ENCODE data around the gene GNAI2.

Gene GNAI2

DNA sequence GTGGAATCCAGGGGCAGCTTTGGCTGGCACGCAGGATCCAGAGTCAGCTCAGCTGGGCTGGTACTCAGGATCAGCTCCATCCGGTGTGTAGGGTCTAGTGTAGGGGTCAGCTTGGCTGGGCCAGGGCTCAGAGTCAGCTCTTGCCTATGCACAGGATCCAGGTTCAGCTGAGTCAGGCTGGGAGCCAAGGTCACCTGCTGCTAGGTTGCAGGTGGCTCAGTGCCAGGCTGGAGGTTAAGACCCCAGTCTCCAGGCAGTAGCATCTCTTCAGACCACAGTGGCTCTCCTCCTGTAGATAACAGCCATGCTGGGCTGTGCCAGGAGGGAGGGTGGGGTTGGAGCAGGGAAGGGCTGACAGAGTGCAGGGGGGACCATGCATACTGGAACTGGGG lies 61.4 kb downstream of the GNAI2 start:
- H3K27ac ChIP-seq (ENCODE audit: poor library complexity, severe bottlenecking), result no peak overlapping the region
- no peak for ATAC-seq (ENCODE audit: low read depth)
- H3K27me3 ChIP-seq (ENCODE audit: insufficient read depth, poor library complexity, severe bottlenecking), result no peaks in the 10 kb centered on the region
- no peak overlapping the region for H3K4me3 ChIP-seq (ENCODE audit: severe bottlenecking)
- H3K36me3 ChIP-seq (ENCODE audit: low read depth), result no peaks in the 10 kb centered on the region
- DNase-seq (ENCODE audit: low spot score), result no peak
- H3K9me3 ChIP-seq (ENCODE audit: severe bottlenecking), result no peaks in the 10 kb centered on the region
- H3K4me1 ChIP-seq (ENCODE audit: insufficient read depth, poor library complexity, severe bottlenecking), result peaks cover 9% of the 10 kb centered on the region
- TF ChIP-seq, protein P1, sequence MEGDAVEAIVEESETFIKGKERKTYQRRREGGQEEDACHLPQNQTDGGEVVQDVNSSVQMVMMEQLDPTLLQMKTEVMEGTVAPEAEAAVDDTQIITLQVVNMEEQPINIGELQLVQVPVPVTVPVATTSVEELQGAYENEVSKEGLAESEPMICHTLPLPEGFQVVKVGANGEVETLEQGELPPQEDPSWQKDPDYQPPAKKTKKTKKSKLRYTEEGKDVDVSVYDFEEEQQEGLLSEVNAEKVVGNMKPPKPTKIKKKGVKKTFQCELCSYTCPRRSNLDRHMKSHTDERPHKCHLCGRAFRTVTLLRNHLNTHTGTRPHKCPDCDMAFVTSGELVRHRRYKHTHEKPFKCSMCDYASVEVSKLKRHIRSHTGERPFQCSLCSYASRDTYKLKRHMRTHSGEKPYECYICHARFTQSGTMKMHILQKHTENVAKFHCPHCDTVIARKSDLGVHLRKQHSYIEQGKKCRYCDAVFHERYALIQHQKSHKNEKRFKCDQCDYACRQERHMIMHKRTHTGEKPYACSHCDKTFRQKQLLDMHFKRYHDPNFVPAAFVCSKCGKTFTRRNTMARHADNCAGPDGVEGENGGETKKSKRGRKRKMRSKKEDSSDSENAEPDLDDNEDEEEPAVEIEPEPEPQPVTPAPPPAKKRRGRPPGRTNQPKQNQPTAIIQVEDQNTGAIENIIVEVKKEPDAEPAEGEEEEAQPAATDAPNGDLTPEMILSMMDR (IDR thresholded peaks at IDR 0.05; ENCODE audit: poor library complexity, severe bottlenecking), result no peak

DNA sequence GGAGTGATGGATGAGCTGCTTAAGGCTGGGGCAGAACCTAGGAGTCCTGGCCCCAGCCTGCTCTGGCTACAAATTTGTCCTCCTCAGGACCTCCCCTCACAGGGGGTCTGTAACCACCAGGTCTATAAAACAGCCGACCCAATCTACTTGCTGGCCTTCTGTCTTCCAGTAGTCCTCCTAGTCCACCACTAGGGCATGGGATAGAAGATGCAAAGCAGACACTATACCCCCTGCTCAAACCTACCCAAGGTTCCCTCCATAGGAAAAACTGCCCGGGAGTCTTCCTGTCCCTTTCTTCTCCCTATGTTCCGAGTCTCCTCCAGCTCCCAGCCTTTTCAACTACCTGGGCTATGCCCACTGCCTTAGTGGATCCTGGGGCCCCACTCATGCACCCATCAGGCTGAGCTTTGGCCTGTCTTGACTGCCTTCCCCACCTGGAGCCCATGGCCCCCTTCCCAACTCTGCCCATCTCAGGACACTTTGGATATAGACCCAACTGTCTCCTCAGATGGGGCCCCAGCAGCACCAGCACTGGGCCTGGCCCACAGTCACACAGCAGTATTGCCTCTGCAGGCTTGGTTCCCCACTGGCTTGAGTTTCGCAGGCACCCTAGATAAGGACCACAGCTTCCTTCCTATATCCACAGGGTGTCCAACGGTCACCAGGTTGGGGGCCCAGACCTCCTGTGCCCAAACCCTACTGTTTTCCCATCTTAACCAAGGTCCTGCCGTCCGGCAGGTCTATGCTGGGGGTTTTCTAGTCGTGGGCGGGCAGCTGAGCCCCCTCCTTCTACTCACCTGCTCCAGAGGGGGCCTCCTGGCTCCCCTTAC lies 62.1 kb downstream of the GNAI2 start:
- no peaks in the 10 kb centered on the region for H3K27me3 ChIP-seq (ENCODE audit: insufficient read depth, poor library complexity, severe bottlenecking)
- peak overlapping the region; percentile 63 for H3K4me3 ChIP-seq (ENCODE audit: severe bottlenecking)
- TF ChIP-seq, protein P1 (IDR thresholded peaks at IDR 0.05; ENCODE audit: poor library complexity, severe bottlenecking), result no peak
- ATAC-seq (ENCODE audit: low read depth), result no peak
- no peaks in the 10 kb centered on the region for H3K9me3 ChIP-seq (ENCODE audit: severe bottlenecking)
- H3K27ac ChIP-seq (ENCODE audit: poor library complexity, severe bottlenecking), result peak overlapping the region; percentile 95
- H3K36me3 ChIP-seq (ENCODE audit: low read depth), result no peaks in the 10 kb centered on the region
- no peak for DNase-seq (ENCODE audit: low spot score)
- peaks cover 9% of the 10 kb centered on the region for H3K4me1 ChIP-seq (ENCODE audit: insufficient read depth, poor library complexity, severe bottlenecking)

DNA sequence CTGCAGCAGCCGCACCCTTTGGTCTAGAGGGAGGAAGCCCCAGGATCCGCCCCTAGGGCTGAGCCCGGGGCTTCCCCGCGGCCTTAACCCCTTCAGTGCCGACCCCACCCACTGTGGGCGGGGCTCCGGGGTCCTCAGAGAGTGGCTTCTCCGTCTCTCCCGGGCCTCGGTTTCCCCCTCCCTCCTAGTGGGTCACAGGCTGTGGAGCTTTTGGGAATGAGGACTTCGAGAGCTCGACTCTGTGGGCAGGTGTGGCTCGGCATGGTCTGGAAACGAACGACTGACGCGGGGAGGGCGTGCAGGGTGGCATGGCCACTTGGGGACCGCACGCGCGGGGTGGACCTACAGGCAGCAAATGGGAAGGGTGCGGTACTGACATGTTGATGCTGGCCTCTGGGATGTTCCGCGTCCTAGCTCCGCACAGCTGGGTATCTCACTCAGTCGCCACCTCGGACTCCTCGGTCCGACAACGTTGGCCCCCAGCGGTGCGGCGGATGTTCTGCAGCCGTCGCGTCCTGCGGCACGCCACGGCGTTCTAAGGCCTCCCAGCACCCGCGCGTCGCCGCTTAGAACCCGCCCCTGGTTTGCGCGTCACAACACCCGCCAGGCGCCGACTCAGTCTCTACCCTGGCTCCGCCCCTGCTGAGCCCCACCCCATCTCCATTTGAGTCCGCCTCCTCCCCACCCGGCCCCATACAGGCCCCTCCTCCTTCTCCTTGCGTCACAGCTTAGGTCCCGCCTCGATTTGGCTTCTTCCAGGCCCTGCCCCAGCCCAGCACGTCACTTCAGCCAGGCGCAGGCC lies 63.0 kb downstream of the GNAI2 start, which contains the start of the genes HYAL3 and NAA80:
Gene HYAL3, minus strand, starts transcription at position 570 of the 802 bp plus-strand sequence. CDS start 3,803 bp downstream, outside the sequence.
Gene NAA80, minus strand, starts transcription at position 570 of the 802 bp plus-strand sequence. CDS start 1,942 bp downstream, outside the sequence.
- Histone ChIP-seq H3K27me3 (ENCODE audit: insufficient read depth, poor library complexity, severe bottlenecking) (no peaks in the 10 kb centered on the region), H3K4me3 (ENCODE audit: severe bottlenecking) (peak within 1 kb of the TSS; percentile 63), H3K4me1 (ENCODE audit: insufficient read depth, poor library complexity, severe bottlenecking) (peaks cover 9% of the 10 kb centered on the region), H3K27ac (ENCODE audit: poor library complexity, severe bottlenecking) (peak within 1 kb of the TSS; percentile 95), H3K9me3 (ENCODE audit: severe bottlenecking) (no peaks in the 10 kb centered on the region), H3K36me3 (ENCODE audit: low read depth) (no peaks in the 10 kb centered on the region)
- TF ChIP-seq, protein P1 (IDR thresholded peaks at IDR 0.05; ENCODE audit: poor library complexity, severe bottlenecking), result peak; percentile 35
- DNase-seq (ENCODE audit: low spot score), result peak; percentile 99
- peak; percentile 77 for ATAC-seq (ENCODE audit: low read depth)

DNA sequence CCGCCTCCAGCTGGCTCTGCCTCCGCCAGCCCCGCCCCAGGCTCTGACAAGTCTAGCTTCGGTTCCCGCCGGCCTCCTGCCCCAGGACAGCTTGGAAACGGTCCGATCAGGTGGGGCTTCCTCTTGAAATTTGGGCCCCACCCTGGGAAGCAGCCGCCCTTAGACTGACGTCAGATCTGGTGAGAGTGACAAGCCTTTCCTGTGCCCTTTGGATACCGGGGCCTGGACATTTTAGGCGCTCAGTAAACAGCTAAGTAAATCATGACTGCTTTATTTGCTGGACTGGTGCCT lies 63.6 kb downstream of the GNAI2 start:
- TF ChIP-seq, protein P1 (IDR thresholded peaks at IDR 0.05; ENCODE audit: poor library complexity, severe bottlenecking), result no peak
- peak overlapping the region; percentile 95 for H3K27ac ChIP-seq (ENCODE audit: poor library complexity, severe bottlenecking)
- DNase-seq (ENCODE audit: low spot score) (no peak), ATAC-seq (ENCODE audit: low read depth) (peak; percentile 73)
- H3K4me1 ChIP-seq (ENCODE audit: insufficient read depth, poor library complexity, severe bottlenecking), result peaks cover 9% of the 10 kb centered on the region
- no peaks in the 10 kb centered on the region for H3K27me3 ChIP-seq (ENCODE audit: insufficient read depth, poor library complexity, severe bottlenecking)
- peak overlapping the region; percentile 30 for H3K4me3 ChIP-seq (ENCODE audit: severe bottlenecking)
- no peaks in the 10 kb centered on the region for H3K9me3 ChIP-seq (ENCODE audit: severe bottlenecking)
- H3K36me3 ChIP-seq (ENCODE audit: low read depth), result no peaks in the 10 kb centered on the region

Measured in RWPE2 (cell line).